Measurements from ENCODE around the gene PUM1. TPM values are rescaled to one million over a fixed set of nuclear protein-coding genes. Genes with fewer than 3 reads are reported as not detected.

Gene PUM1
- total RNA-seq, 1 experiment from 2014 or later: 109 TPM

GRCh38 chr1:30914931-30915330 is 150.6 kb downstream of the PUM1 start:
- no peak for ATAC-seq
- Histone ChIP-seq H3K9me3 (ENCODE audit: control insufficient read depth, insufficient read depth, low read depth, low read length) (no peaks in the 10 kb centered on the region), H3K36me3 (ENCODE audit: control insufficient read depth, insufficient read depth, low read length) (no peaks in the 10 kb centered on the region), H3K4me3 (ENCODE audit: low read depth in 2 of 2, low read length in 2 of 2) (no peak overlapping the region), H3K27ac (ENCODE audit: low read length) (no peak overlapping the region), H3K27me3 (ENCODE audit: control insufficient read depth, insufficient read depth, low read length) (no peaks in the 10 kb centered on the region), H3K4me1 (ENCODE audit: control insufficient read depth, insufficient read depth, low read length) (no peaks in the 10 kb centered on the region; the same call in 1 of the 2 replicates)
- no TSS peak for BruUV-seq (replicated peaks)
- in situ Hi-C loops (cut with HindIII; ENCODE audit: low pct_unique_long_range_greater_than_20kb, low sequenced_read_pairs): loop anchor here (25.0 kb wide), 1 partner anchor 103 kb away; no protein-coding TSS in a partner anchor
- DNase-seq (ENCODE audit: low read depth, low spot score): no peak
- intact Hi-C loops (cut with micrococcal nuclease; ENCODE audit: unreplicated experiment): loop anchor here (5.0 kb wide), 1 partner anchor 193 kb away; the partner anchor contains the start of gene MATN1
- TF ChIP-seq SIN3A (IDR thresholded peaks at IDR 0.05; ENCODE audit: borderline replicate concordance, insufficient read depth, low read depth, low read length) (no peak), TCF7L2 (IDR thresholded peaks at IDR 0.05; ENCODE audit: low read depth, low read length) (no peak), POLR2AphosphoS5 (IDR thresholded peaks at IDR 0.05; ENCODE audit: low read depth, low read length) (no peak)
- TF ChIP-seq, protein P1, sequence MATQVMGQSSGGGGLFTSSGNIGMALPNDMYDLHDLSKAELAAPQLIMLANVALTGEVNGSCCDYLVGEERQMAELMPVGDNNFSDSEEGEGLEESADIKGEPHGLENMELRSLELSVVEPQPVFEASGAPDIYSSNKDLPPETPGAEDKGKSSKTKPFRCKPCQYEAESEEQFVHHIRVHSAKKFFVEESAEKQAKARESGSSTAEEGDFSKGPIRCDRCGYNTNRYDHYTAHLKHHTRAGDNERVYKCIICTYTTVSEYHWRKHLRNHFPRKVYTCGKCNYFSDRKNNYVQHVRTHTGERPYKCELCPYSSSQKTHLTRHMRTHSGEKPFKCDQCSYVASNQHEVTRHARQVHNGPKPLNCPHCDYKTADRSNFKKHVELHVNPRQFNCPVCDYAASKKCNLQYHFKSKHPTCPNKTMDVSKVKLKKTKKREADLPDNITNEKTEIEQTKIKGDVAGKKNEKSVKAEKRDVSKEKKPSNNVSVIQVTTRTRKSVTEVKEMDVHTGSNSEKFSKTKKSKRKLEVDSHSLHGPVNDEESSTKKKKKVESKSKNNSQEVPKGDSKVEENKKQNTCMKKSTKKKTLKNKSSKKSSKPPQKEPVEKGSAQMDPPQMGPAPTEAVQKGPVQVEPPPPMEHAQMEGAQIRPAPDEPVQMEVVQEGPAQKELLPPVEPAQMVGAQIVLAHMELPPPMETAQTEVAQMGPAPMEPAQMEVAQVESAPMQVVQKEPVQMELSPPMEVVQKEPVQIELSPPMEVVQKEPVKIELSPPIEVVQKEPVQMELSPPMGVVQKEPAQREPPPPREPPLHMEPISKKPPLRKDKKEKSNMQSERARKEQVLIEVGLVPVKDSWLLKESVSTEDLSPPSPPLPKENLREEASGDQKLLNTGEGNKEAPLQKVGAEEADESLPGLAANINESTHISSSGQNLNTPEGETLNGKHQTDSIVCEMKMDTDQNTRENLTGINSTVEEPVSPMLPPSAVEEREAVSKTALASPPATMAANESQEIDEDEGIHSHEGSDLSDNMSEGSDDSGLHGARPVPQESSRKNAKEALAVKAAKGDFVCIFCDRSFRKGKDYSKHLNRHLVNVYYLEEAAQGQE (IDR thresholded peaks at IDR 0.05; ENCODE audit: insufficient read depth in 1 of 2, low read depth in 2 of 2, low read length in 1 of 2): no peak
- TF ChIP-seq, protein P2, sequence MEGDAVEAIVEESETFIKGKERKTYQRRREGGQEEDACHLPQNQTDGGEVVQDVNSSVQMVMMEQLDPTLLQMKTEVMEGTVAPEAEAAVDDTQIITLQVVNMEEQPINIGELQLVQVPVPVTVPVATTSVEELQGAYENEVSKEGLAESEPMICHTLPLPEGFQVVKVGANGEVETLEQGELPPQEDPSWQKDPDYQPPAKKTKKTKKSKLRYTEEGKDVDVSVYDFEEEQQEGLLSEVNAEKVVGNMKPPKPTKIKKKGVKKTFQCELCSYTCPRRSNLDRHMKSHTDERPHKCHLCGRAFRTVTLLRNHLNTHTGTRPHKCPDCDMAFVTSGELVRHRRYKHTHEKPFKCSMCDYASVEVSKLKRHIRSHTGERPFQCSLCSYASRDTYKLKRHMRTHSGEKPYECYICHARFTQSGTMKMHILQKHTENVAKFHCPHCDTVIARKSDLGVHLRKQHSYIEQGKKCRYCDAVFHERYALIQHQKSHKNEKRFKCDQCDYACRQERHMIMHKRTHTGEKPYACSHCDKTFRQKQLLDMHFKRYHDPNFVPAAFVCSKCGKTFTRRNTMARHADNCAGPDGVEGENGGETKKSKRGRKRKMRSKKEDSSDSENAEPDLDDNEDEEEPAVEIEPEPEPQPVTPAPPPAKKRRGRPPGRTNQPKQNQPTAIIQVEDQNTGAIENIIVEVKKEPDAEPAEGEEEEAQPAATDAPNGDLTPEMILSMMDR (IDR thresholded peaks at IDR 0.05): no peak
- CTCF ChIA-PET: interaction anchor here (0.6 to 2.0 kb wide), 3 partner anchors 14 to 135 kb away, joined by 4 to 9 read pairs (median 8); no protein-coding TSS in a partner anchor
- POLR2A ChIA-PET: no interaction called here

- DNase-seq (ENCODE audit: low read depth, low spot score) (no peak), ATAC-seq (no peak)
- TF ChIP-seq, protein P1 (IDR thresholded peaks at IDR 0.05; ENCODE audit: insufficient read depth in 1 of 2, low read depth in 2 of 2, low read length in 1 of 2): no peak
- no peak overlapping the region for H3K4me3 ChIP-seq (ENCODE audit: low read depth in 2 of 2, low read length in 2 of 2)
- no peak overlapping the region for H3K27ac ChIP-seq (ENCODE audit: low read length)
- ChIA-PET CTCF (interaction anchor here (1.2 to 2.0 kb wide), 2 partner anchors 14 to 113 kb away, joined by 4 to 8 read pairs; no protein-coding TSS in a partner anchor), POLR2A (no interaction called here)
- H3K9me3 ChIP-seq (ENCODE audit: control insufficient read depth, insufficient read depth, low read depth, low read length): no peaks in the 10 kb centered on the region
- intact Hi-C loops (cut with micrococcal nuclease; ENCODE audit: unreplicated experiment): loop anchor here (5.0 kb wide), 1 partner anchor 192 kb away; the partner anchor contains the start of gene MATN1
- BruUV-seq (replicated peaks): no TSS peak
- no peaks in the 10 kb centered on the region for H3K27me3 ChIP-seq (ENCODE audit: control insufficient read depth, insufficient read depth, low read length)
- H3K36me3 ChIP-seq (ENCODE audit: control insufficient read depth, insufficient read depth, low read length): no peaks in the 10 kb centered on the region
- in situ Hi-C loops (cut with HindIII; ENCODE audit: low pct_unique_long_range_greater_than_20kb, low sequenced_read_pairs): loop anchor here (25.0 kb wide), 1 partner anchor 102 kb away; no protein-coding TSS in a partner anchor
- peaks cover 4% of the 10 kb centered on the region for H3K4me1 ChIP-seq (ENCODE audit: control insufficient read depth, insufficient read depth, low read length)
Observed at GRCh38 chr1:30914587-30914922, 151.0 kb downstream of the PUM1 start.

Data from Panc1 (cell line).